ENCODE data around the gene ATG4B.

GRCh38 chr2:241611062-241611461, 26.4 kb upstream of the ATG4B start:
- TF ChIP-seq SUZ12 (IDR thresholded peaks at IDR 0.05; ENCODE audit: extremely low read depth, insufficient read depth, insufficient read length) (no peak), ZNF274 (IDR thresholded peaks at IDR 0.05; ENCODE audit: low read depth, low read length) (no peak), YY1 (IDR thresholded peaks at IDR 0.05; ENCODE audit: insufficient read depth, insufficient read length) (no peak)
